Stimulated activated CD8-positive, alpha-beta memory T cell treated with anti-CD3 and anti-CD28 coated beads, Interleukin-7, amount 100 ng/mL, for 24 hours (primary cell): ENCODE results near the gene CAT.

ENCODE experiments used
- DNase-seq: peaks from one replicate; pipeline ENCODE4 v3.0.0-alpha.2; 2020; ENCODE audit warnings: low read depth

CAT gene

DNA sequence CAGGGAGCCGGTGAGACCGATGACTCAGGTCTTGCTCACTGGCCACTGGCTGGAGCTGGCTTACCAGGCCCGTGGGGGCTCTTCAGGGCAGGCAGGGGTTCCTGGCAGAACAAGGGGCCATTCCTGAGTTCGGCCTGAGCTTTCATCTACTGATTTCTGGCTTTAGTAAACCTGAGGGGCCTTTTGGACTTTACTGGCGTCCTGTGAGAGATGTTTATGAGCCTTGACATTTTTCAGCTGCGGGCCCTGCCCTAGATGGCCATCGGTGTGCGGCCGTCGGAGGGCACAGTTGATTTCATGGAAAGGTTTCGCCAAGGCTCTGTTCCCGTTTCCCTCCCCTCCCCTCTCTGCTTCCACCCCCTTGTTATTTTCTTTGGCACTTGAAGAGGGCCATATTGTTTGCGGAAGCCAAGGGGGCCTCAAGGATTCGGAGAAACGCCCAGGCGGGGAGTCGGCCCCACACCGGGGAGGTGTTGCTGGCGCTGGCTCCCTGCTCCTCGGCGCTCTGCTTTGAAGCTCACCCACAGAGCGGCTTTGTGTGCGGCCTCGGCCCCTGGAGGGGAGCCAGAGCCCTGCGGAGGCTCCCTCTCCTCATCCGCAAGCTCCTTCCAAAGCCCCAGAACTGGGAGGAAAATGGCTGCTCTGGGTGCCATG lies 57.1 kb downstream of the CAT start:
- DNase-seq = no peak

DNA sequence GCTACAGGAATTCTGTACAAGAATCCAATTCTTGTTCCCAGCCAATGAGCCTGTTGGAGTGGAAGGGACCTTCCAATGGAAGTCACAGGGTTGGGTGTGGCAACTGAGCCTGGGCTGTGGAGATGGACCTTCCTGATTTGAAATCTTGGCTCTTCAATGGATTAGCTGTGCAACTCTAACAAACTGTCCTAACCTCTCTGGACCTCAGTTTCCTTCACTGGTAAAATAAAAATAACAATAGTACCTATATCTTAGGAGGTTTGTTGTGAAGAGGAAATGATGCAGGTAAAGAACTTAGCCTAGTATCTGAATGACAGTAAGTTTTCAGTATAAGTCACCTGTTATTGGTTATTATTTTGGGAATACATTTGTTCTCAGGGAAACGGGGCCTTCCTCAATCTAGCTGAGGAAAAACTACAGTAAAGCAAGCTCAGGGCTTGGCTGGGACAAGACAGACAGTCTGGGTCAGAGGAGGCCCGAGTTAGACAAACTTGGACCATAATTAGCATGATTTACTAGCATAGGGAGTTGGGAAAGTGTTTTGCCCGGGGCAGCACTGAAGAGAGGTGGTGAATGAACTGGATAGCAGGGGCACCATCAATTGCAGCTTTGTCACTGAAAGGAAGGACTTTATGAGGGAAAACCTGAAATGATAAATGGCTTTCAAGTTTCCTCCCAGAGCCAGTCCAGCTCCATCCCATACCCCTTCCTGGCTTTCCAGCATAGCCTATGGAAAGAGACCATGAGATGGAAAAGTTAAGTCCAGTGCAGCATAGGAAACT lies 61.2 kb downstream of the CAT start:
- DNase-seq = no peak

DNA sequence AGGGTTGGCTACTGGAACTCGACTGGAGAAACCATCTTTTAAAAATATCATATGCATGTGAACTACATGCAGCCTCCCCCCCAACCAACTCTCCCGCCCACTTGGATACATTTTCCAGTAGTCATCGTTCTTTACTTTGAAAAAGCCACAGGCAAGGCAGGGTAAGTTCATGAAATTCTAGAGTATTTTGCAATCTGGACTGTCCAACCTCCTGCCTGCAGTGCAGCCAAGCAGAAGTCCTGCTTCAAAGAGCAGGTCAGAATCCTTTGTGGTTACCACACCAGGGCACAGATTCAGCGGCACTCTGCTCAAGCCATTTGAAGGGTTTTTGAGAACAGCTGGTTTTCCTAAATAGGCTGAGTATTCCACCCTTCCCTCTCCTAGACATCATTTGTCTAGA lies 62.8 kb downstream of the CAT start:
- DNase-seq = no peak

DNA sequence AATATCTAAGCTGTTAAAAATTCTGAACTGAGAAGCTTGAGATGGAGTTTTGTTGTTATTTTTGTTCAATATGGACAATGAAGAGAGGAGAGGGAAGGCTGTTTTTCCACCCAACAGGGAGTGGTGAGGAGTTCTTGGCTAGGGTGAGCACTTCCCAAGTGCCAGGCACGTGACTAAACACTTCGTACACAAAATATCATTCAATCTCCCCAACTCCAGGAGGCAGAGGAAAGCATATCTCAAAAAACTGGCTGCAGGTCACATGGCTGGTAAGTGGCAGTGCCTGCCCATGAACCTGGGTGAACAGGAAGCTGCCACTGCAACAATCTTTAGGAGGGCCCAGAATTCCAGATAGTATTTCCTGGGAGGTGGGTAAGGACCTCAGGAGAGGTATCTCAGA lies 63.2 kb downstream of the CAT start:
- DNase-seq = no peak

- no peak for DNase-seq
Observed at GRCh38 chr11:34502949-34503348, 64.2 kb downstream of the CAT start.

GRCh38 chr11:34505874-34506273 lies 67.1 kb downstream of the CAT start:
- DNase-seq = no peak

DNA sequence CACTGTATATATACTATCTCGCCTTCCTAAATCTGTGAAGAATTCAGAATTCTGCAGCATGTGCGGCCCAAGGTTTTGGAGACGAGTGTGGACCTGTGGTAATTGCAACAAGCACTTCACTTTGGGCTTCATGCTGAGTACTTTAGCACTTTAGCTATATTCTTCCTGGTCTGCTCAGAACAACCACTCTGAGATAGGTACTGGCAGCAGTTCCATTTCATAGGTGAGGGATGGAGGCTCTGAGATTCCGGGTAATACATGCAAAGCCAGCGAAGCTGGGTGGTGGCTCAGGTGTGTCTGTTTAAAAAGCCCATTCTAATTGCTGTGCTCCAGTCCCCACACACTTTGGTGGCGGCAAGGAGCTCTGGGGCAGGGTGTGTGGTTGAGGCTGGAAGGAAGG lies 68.4 kb downstream of the CAT start:
- DNase-seq = no peak

DNA sequence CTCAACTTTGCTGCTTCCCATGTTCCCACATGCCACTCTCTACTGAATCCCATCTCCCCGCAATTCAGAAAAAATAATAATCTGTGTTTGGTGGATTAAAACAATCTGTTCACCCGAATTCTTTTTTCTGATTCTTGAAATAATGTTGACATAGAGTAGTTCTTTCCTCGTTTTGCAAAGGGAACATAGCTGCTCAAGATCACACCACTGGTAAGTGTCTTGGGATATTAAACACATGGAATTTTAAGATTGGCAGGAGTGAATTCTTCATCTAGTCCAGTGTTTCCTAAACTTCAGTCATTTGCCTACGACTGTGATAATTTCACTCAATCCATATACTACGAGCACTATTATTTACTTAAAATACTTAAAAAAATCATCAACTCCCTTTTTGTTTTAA lies 68.9 kb downstream of the CAT start:
- no peak for DNase-seq

DNA sequence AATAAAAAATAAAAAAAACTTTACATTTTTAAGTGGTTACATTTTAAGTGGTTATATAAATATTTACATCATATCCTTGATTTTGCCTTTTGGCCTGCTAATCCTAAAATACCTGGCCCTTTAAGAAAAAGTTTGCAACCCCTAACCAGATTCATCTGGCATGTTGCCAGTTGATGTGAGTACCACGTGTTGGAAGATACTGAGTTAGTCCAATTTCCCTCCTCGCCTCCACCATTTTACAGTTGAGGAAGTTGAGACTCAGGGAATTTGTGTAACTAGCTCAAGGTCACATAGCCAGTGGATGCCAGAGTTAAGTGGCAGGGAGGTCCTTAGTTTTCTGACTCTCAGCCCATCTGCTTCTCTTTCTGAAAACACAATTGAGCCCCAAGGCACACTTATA lies 69.8 kb downstream of the CAT start:
- no peak for DNase-seq

DNA sequence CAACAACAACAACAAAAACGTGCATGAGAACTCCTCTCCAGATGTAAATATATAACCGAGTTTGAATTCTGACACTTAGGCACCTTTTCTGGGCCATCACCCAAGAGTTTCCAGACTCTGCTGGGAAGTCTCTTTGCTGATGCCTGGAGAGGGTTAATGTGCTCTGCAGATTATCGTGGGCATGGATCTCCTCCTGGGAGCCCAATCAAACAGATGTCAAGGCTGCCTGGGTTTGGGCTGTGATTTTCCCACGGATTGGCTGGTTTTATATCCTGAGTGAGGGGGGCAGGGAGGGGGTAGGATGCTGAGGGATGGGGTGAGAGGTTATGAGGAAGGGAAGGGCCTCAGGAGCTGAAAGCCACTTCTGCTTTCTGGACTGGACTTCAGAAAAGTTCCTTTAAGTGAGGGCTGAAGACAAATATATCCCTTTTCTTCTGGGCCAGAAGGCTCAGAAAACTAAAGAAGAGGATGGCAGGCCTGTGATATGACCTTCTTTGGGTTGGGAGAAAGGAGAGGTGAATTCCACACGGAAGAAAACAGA lies 70.7 kb downstream of the CAT start:
- DNase-seq = no peak

GRCh38 chr11:34510218-34510617 lies 71.5 kb downstream of the CAT start:
- DNase-seq = no peak

- DNase-seq = no peak
Observed at GRCh38 chr11:34510673-34511072, 71.9 kb downstream of the CAT start.

DNA sequence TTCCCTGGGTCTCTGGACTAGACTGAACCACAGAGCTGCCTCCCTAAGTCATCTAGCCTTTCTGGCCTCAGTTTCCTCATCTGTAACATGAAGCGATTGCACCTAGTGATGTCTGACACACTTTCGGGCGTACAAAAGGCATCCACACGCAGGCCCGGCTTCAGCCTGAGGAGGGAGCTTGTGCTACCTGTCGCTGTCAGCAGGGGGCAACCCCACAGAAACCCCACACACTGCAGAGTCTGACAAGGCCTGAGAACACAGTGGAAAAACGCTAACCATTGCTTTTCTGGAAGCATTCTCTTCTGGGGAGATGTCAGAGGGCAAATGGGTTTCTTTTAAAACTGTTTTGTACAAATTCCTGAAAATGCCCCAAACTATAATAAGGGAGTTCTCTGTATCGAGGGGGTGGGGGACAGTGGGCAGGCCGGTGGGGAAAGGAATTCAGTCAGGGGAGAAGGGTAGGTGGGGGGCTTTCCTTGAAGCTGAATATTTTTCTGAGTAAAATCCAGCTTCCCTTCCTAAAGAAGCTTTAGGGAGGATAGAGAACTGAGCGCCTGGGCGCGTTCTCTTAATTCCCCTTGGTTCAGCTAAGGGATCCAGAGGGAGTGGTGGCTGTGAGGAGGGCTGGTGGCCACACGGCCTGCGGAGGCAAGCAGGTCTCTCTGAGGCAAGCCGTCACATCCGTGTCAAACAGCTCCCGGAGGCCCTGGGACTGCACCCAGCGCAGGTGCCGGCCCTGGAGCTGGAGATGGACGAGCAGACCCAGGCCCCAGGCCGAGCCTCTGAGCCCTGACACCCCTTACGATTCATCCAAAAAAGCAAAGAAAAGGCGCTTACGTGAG lies 74.3 kb downstream of the CAT start:
- DNase-seq = peak; percentile 16

GRCh38 chr11:34513682-34514449 lies 75.1 kb downstream of the CAT start, which contains the start of gene ELF5:
Gene ELF5 (minus strand): TSS chr11:34513794. CDS start chr11:34505749, 8,045 bp downstream.
- DNase-seq = no peak

DNA sequence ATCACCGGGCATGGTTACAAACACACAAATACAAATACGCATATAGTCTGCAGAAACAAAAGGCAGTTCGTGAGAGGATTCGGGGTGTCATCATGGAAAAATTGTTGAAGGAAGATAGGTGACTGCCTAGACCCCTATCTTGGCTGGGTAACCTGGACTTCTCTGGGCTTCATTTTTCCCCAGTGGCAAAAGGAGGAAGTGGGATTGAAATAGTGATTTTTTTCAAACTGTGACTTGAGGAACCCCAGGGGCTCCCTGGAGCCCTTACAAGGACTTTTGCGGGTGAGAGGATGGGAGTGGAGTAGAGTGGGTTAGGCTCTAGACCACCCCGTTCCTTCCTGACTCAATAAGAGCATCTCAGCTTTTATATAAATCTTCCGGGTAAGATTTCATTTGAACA lies 75.9 kb downstream of the CAT start:
- DNase-seq = no peak

DNA sequence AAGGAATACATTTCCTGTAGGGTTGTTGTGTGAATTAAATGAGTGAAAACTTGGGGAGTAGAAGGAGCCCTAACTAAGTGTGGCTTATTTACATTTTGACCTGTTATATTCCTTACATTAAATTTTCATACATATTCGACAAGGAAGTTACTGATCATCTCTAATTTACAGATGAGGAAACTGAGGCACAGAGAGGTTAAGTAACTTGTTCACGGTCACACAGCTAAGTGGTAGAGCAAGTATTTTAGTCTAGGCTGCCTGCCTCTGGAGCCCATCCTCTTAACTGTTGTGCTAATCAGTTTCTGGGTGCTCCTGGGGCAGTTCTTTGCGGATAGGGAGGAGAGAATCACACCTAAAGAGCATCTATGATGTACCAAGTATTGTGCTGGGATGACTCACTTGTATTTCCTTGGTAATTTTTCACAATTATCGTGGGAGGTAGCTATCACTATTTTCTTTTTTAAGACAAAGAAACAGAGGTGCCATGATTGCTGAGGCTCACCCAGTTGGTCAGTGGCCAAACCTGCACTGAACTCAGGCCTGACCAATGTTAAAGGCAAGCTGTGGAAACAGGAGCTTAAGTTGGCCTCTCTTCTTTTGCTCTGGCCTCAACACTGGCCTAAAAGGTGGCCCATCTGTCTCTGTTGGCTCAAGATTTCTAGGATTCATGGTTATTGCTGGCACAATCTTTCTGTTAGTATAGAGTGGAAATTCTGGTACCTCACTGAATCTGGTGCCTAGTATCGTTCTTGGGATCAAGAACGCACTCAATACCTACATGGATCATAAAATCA lies 77.7 kb downstream of the CAT start:
- DNase-seq = no peak

DNA sequence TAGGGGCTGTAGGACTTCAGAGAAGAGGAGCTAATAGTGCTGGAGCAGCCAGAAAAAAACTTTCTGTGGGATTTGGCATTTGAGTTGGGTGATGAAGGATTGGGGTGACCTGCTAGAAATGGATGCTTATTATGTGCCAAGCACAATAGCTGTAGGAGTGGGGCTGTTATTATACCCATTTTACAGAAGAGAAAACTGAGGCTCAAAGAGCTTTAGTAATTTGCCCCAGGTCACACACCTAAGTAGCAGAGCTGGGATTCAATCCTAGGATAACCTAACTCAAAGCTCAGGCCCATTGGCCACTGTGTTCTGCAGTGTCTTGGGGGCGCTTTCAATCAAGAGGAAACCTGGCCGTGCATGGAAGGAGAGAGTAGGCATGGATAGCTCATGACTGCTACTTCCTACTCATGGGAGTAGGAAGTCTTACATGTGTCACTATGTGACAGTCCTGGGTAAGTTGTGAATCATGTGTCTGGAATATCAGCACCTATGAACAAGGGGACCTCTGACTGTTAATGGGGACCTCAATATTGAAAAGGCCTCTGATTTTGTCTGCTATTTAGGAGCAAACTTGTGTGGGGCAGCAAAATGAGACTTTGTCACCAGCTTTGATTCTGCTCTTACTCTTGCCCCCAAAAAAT lies 81.0 kb downstream of the CAT start:
- DNase-seq = no peak

GRCh38 chr11:34521265-34521664 lies 82.5 kb downstream of the CAT start:
- no peak for DNase-seq
